COLO668 (cell line): ENCODE data around the gene CHCHD4.

Experiments
- DNase-seq: peaks from one replicate; lab custom pipeline; 2025; ENCODE audit not compliant: unreplicated experiment; lab: John Stamatoyannopoulos, UW

The CHCHD4 gene

DNA sequence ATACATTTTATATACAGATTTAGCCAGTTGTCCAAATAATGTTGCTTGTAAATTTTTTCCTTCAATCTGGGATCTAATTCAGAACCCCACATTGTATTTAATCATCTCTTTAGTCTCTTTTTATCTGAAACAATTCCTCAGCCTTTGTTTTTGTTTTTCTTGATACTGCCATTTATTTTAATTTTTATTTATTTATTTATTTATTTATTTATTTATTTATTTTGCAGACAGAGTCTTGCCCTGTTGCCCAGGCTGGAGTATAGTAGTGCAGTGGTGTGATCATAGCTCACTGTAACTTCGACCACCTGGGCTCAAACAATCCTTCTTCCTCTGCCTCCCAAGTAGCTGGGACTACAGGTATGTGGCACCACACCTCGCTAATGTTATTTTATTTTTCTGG is 61.5 kb downstream of the CHCHD4 start:
- DNase-seq: no peak
